ENCODE data around the gene SMARCD1. TPM values are rescaled to one million over a fixed set of nuclear protein-coding genes. Genes with fewer than 3 reads are reported as not detected.

SMARCD1 gene
- total RNA-seq, 1 experiment from 2014 or later = 152 TPM

Other genes with a start within 250 kb of the SMARCD1 start
- gene BCDIN3D, start 242.2 kb upstream of the SMARCD1 start, total RNA-seq (2021) = 5.7 and 6.4 TPM in 2 replicates
- 0.11 TPM in 1 of 2 replicates, not detected in the other for gene FAIM2, start 181.4 kb upstream of the SMARCD1 start, total RNA-seq (2021)
- not detected in 2 replicates for gene AQP2, start 134.6 kb upstream of the SMARCD1 start, total RNA-seq (2021)
- not detected in 2 replicates for gene AQP5, start 123.5 kb upstream of the SMARCD1 start, total RNA-seq (2021)
- gene AQP6, start 112.4 kb upstream of the SMARCD1 start, total RNA-seq (2021) = not detected in 2 replicates
- gene RACGAP1, start 59.8 kb upstream of the SMARCD1 start, total RNA-seq (2021) = 173 and 179 TPM in 2 replicates
- 2.7 and 5.5 TPM in 2 replicates for gene ASIC1, start 27.7 kb upstream of the SMARCD1 start, total RNA-seq (2021)
- gene GPD1, start 18.7 kb downstream of the SMARCD1 start, total RNA-seq (2021) = 0.58 and 1.3 TPM in 2 replicates
- gene COX14, start 26.9 kb downstream of the SMARCD1 start, total RNA-seq (2021) = 25.4 and 28.7 TPM in 2 replicates
- 57.0 and 63.7 TPM in 2 replicates for gene CERS5, start 82.0 kb downstream of the SMARCD1 start, total RNA-seq (2021)
- 73.1 and 77.6 TPM in 2 replicates for gene LIMA1, start 198.2 kb downstream of the SMARCD1 start, total RNA-seq (2021)

Measured in A673 (cell line).